ENCODE measurements around the gene RRP15.
"Not testable (repeated sequence)": the region's sequence is repeated elsewhere in the genome, so short reads cannot be mapped to it uniquely, and the experiment has no call there.

- not testable (repeated sequence) for TF ChIP-seq CTCF (optimal IDR thresholded peaks at IDR 0.05 in 1 of 3, IDR thresholded peaks at IDR 0.05 in 1 of 3, conservative IDR thresholded peaks at IDR 0.05 in 1 of 3; ENCODE audit: extremely low read depth in 1 of 3, insufficient read depth in 2 of 3, low read length in 3 of 3); EZH2 (IDR thresholded peaks at IDR 0.05; ENCODE audit: low read length)
Observed at GRCh38 chr1:218320182-218320581, 35.1 kb downstream of the RRP15 start.

Measured in keratinocyte (primary cell).